ENCODE data around the gene IL1RAP. TPM values are rescaled to one million over a fixed set of nuclear protein-coding genes. Genes with fewer than 3 reads are reported as not detected.
"Not testable (repeated sequence)": the region's sequence is repeated elsewhere in the genome, so short reads cannot be mapped to it uniquely, and the experiment has no call there.

The IL1RAP gene
- polyA plus RNA-seq, 3 donors = 12.8 to 19.3 (median 15.0) TPM

DNA sequence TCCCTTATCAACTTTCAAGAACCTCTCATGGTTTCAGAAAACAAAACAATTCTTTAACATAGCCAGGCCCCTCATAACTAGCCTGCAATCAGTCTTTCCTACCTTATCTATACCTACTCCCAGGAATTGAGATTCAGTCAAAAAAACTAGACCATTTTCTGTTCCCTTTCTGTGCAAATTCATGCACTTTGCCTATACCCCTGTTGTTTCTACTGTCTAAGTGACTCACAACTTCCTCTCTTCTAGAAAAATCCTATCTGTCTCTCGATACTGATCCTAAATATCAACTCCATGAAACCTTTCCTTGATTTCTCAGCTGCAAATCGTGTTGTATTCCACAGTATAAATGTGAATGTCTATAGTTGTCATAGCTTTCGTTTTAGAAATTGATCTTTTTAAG is 10.9 kb upstream of the IL1RAP start:
- DNase-seq = no peak

GRCh38 chr3:190504354-190505125 is 9.3 kb upstream of the IL1RAP start:
- DNase-seq = no peak

DNA sequence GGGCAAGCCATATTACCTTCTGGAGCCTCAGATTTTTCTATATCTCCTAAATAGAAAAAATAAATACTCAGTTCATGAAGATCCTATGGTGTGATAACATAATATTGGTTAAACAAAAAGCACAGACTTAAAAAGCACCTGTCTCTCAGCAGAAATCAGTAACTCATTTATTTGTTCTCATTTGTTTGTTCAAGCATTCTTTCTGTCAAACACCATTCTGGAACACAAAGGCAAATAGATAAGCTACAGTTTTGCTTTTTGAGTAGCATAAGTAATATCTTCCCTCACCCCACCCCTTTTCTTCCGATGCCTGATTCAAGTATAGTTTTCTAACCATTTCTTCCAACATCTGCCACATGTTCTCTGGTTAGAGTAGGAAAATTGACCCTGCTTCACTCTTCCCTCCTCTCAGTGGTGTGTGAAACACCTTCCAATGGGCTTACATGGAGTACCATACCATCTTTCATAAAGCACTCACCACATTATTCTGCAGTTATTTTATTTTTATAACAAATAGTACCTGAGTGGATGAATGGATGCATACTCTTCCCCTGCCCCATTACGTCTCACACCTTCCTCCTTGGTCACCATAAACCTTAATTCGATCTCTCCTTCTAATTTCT is 8.4 kb upstream of the IL1RAP start:
- no peak for DNase-seq

DNA sequence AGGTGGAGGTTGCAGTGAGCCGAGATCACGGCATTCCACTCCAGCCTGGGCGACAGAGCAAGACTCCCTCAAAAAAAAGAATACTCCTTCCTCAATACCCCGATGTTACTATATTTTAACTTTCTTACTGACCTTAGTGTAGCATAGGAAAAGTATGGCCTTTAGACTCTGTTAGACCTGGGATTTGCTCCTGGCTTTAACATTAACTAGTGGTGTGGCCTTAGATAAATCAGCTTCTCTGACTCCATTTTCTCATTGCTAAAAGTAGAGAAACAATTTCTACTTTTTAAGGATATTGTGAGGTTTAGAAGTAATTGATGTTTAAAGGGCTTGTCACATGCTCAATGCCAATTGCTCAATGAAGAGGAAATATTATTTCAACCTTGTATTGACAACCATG is 7.6 kb upstream of the IL1RAP start:
- DNase-seq = no peak

DNA sequence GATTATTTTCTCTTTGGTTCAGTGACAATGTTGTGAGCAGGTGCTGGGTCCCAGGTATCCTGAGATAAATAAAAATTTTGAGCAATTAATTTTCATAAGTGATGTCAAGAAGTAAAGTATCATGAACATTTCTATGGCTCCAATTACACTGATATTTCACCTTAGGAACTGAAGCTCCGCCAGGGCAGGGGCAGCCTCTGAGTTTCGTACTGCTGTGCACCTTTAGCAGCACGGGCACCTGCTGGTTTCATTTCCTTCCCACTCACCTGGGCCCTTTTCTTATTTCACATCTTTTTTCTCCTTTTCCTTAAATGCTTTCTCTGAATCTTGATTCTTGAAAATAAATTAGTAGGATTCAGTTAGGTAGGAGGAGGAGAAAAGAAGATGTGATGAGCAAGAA is 1.2 kb upstream of the IL1RAP start:
- no peak for DNase-seq

GRCh38 chr3:190514413-190515153 is 698 bp downstream of the IL1RAP start:
- DNase-seq = peak; percentile 24

DNA sequence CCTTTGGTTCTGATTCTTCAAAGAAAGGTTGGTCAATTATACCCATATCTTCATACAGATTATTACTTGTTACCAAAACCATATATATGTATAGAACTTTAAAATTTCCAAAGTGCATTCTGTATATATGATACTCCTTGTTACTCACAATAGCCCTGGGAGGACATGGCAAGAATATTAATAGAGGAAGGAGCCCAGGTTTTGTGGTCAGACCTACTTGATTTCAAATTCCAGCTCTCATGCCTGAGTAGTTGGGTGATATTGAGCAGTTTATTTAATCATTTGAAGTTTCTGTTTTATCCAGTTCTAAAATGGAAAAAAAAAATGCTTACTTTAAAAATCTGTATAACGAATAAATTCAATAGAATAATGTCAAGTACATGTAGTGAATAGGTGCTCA is 2.5 kb downstream of the IL1RAP start:
- DNase-seq = no peak

- DNase-seq = no peak
These were observed 3.8 kb downstream of the IL1RAP start for GRCh38 chr3:190517687-190518086.

DNA sequence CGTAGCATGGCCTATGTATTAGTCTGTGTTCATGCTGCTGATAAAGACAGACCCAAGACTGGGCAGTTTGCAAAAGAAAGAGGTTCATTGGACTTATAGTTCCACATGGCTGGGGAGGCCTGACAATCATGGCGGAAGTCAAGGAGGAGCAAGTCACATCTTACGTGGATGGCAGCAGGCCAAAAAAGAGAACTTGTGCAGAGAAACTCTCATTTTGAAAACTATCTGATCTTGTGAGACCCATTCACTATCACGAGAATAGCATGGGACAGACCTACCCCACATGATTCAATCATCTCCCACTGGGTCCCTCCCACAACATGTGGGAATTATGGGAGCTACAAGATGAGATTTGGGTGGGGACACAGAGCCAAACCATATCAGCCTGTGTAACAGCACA is 4.6 kb downstream of the IL1RAP start:
- not testable (repeated sequence) for DNase-seq

- no peak for DNase-seq
These were observed 6.0 kb downstream of the IL1RAP start for GRCh38 chr3:190519886-190520285.

DNA sequence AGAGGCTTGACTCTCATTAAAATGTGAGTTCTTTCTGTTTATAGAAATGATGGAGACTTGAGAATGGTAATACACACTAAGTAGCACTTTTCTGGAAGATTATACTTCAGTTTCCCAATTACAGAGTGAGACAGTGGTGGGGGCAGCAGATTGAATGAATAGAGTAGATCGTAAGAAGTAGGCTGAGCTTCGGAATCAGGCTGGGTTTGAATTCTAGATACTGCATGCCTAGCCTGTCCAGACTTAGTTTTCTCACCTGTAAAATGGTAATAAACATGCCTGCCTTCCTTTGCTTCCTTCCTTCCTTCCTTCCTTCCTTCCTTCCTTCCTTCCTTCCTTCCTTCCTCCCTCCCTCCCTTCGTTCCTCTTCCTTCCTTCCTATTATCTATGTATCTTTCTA is 8.1 kb downstream of the IL1RAP start:
- DNase-seq = no peak

GRCh38 chr3:190522621-190523222 is 8.8 kb downstream of the IL1RAP start:
- no peak for DNase-seq

DNA sequence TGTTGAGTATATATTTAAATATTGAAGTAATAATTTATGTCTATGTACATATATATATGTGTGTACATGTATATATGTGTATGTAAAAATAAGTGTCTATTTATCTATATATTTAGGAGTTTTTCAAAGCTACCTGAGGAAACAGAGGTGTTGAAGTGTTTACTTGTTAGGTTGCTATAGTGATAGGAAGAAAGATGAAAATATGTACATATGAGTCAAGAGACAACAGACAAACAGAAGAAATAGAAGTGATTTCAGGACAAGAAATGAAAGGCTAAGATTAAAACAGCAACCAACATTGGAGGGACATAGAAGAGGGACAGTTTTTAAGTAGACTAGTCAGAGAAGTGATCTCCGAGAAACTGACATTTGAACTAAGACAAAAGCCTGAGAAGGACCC is 11.1 kb downstream of the IL1RAP start:
- DNase-seq = no peak

- DNase-seq = no peak
These were observed 11.7 kb downstream of the IL1RAP start for GRCh38 chr3:190525634-190526033.

DNA sequence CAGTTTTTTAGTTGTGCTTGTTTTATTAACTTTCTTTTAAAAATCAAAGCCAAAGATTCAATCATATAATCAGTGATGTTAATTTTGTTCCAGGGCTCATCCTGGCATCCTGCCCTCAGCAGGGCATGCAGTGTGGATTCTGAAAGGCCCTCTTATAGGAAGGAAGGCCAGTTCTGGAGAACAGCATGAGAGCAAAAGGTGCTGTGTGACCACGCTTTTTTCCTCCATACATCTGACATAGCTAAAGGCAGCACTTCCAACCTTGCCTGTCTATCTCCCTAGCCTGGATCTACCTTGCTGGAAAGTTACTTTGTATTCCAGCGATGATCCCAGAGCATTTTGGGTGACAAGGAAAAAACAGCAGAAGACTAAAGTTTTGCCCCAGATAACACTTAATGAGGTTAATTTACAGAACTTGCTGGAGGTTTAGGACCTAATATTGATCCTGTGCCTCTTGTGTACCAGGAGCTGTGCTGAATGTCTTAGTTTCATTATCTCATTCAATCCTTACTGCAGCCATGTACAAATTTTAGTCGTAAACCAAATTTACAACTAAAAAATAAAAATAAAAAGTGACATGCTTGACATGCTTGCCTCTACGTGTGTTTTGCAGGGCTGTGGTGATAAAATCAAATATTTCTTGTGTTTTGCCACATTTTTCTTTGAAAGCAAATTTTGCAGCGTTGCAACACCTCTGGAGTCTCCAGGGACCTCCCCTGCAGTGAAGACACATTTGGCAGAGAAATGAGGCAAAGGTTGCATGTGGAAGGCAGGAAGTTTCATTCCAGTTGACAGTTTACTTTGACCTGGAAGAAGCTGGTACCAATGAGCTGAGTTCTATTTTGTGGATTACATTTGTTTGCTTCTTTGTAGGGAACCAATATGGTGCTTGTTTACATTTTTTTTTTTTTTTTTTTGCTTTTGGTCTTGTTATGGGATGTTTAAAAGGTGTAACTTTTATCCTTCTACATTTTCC is 13.2 kb downstream of the IL1RAP start:
- DNase-seq = no peak

GRCh38 chr3:190528706-190529105 is 14.8 kb downstream of the IL1RAP start:
- DNase-seq = no peak

GRCh38 chr3:190531406-190531805 is 17.5 kb downstream of the IL1RAP start:
- no peak for DNase-seq

DNA sequence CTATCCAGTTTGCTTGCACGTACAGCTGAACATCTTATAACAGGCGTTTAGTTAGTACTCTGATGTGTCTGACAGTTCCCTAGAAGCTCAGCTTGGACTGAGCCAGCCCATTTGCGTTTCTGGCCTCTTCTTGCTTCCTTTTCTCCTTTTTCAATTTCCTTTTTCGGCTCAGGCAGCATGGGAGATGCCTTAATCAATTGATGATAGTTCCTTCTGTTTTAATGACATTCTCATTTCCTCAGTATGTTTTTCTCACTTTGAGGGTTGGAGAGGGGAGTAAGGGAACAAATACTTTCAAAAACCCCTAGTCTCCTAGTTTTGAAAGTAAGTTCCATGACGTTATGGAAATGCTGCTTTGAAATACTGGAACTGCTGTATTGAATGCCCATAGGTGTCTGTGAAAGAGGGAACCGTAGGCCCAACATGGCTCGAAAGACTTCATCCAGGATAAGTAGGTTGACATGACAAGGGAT is 18.9 kb downstream of the IL1RAP start:
- no peak for DNase-seq

DNA sequence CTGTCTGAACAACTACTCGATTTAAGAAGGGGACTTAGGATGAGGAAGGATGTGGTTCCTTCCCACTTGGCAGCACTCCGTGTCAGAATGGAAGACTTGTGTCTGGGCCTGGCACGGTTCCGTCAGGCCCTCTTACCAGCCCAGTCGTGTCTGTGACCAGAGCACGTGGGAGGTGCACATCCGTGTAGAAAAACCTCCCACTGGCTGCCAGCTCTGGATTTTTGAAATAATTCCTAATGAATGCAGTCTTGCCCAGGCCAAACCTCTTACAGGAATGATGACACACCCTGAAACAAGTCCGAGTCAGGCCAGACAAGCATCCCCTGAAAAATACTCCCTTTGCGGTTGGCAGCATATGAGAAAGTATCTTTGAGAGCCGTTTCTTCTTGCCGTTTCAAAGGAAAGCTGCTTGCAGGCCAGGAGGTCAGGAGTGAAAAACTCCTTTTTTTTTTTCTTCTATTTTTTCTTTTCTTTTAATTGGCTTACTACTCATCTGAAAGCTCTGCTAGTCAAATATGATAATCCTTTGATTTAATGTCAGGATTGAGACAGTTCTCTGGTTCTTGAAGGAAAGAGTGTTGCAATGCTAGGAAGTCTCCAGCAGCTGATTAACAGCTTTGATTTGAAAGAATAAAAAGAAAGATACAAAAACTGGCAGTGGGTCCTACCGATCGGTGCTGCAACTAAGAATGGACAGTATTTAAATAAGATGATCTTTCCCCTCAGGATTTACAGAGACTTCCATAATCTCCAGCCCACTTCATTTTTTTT is 19.8 kb downstream of the IL1RAP start:
- DNase-seq = no peak

- no peak for DNase-seq
These were observed 20.5 kb downstream of the IL1RAP start for GRCh38 chr3:190534386-190534785.
